Thyroid gland (tissue), 4 donors: ENCODE results near the gene TSPAN4.

Source experiments
- POLR2A ChIP-seq, 2 donors: fragments of 450-650 bp; IDR thresholded peaks; one replicate each; pipeline ENCODE4 v1.6.1; 2017; ENCODE audit warnings: antibody characterized with exemption in 2 of 2, mild to moderate bottlenecking in 2 of 2, moderate library complexity in 1 of 2
- TF ChIP-seq, protein P1 (sequence below), 6 experiments: fragments of 200-600 bp in 3 of 6; fragments of 450-650 bp in 3 of 6; sonication (generic) in 3 of 6; IDR thresholded peaks; one replicate each; pipeline ENCODE4 v1.5.1; 2016 to 2019; ENCODE audit warnings: antibody characterized with exemption in 6 of 6, mild to moderate bottlenecking in 2 of 6, inconsistent platforms in 1 of 6, moderate library complexity in 1 of 6

GRCh38 chr11:836274-836673 lies 6.4 kb upstream of the TSPAN4 start:
- TF ChIP-seq POLR2A (IDR thresholded peaks at IDR 0.05): no peak
- TF ChIP-seq, protein P1, sequence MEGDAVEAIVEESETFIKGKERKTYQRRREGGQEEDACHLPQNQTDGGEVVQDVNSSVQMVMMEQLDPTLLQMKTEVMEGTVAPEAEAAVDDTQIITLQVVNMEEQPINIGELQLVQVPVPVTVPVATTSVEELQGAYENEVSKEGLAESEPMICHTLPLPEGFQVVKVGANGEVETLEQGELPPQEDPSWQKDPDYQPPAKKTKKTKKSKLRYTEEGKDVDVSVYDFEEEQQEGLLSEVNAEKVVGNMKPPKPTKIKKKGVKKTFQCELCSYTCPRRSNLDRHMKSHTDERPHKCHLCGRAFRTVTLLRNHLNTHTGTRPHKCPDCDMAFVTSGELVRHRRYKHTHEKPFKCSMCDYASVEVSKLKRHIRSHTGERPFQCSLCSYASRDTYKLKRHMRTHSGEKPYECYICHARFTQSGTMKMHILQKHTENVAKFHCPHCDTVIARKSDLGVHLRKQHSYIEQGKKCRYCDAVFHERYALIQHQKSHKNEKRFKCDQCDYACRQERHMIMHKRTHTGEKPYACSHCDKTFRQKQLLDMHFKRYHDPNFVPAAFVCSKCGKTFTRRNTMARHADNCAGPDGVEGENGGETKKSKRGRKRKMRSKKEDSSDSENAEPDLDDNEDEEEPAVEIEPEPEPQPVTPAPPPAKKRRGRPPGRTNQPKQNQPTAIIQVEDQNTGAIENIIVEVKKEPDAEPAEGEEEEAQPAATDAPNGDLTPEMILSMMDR (IDR thresholded peaks at IDR 0.05): no peak
